PFSK-1 (cell line): ENCODE results near the gene FAAH2.

ENCODE experiments used
- FOXP2 ChIP-seq: optimal IDR thresholded peaks from 2 replicates; pipeline ENCODE3; 2011; ENCODE audit warnings: borderline replicate concordance, control low read depth, inconsistent platforms; ENCODE audit not compliant: insufficient read depth; ENCODE audit errors: extremely low read length, extremely low read depth
- POLR2AphosphoS5 ChIP-seq: IDR thresholded peaks from 2 replicates; pipeline ENCODE4 v1.6.1; 2012; ENCODE audit warnings: low read depth, mild to moderate bottlenecking, control low read depth, low read length, moderate library complexity
- SIN3A ChIP-seq: IDR thresholded peaks from 2 replicates; pipeline ENCODE4 v1.6.1; 2012; ENCODE audit warnings: mild to moderate bottlenecking, low read length, moderate library complexity, borderline replicate concordance; ENCODE audit not compliant: insufficient read depth
- TAF1 ChIP-seq: IDR thresholded peaks from 2 replicates; pipeline ENCODE4 v1.6.1; 2012; ENCODE audit warnings: low read length, control low read depth, borderline replicate concordance; ENCODE audit not compliant: insufficient read depth
- TF ChIP-seq, protein P1 (sequence below), 2 experiments: IDR thresholded peaks; 2 replicates each; pipeline versions ENCODE4 v1.6.1 to v1.8.0; 2011 to 2012; ENCODE audit warnings: low read depth in 2 of 2, low read length in 2 of 2, control low read depth in 1 of 2, inconsistent platforms in 1 of 2, mild to moderate bottlenecking in 1 of 2, moderate library complexity in 1 of 2; ENCODE audit not compliant: insufficient read depth in 1 of 2

DNA sequence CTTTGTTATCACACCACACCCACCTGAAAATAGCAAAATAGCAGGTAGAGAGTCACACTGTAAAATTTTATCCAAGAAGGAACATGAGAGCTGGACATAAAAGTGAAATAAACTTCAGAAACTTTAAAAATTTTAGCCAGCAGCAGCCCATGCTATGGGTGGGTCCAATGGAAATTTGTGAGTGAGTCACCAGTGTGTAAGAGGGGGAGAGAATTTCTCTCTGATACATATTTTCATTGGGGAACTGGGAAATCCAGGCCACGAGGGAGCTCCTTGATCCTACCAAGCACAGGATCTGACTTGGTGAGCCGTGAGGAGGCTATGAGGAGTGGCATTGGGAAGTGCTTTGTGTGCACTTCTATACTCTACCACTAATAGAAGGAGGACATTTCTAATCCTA lies 136.3 kb downstream of the FAAH2 start:
- no peak for TF ChIP-seq TAF1
- TF ChIP-seq, protein P1, sequence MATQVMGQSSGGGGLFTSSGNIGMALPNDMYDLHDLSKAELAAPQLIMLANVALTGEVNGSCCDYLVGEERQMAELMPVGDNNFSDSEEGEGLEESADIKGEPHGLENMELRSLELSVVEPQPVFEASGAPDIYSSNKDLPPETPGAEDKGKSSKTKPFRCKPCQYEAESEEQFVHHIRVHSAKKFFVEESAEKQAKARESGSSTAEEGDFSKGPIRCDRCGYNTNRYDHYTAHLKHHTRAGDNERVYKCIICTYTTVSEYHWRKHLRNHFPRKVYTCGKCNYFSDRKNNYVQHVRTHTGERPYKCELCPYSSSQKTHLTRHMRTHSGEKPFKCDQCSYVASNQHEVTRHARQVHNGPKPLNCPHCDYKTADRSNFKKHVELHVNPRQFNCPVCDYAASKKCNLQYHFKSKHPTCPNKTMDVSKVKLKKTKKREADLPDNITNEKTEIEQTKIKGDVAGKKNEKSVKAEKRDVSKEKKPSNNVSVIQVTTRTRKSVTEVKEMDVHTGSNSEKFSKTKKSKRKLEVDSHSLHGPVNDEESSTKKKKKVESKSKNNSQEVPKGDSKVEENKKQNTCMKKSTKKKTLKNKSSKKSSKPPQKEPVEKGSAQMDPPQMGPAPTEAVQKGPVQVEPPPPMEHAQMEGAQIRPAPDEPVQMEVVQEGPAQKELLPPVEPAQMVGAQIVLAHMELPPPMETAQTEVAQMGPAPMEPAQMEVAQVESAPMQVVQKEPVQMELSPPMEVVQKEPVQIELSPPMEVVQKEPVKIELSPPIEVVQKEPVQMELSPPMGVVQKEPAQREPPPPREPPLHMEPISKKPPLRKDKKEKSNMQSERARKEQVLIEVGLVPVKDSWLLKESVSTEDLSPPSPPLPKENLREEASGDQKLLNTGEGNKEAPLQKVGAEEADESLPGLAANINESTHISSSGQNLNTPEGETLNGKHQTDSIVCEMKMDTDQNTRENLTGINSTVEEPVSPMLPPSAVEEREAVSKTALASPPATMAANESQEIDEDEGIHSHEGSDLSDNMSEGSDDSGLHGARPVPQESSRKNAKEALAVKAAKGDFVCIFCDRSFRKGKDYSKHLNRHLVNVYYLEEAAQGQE (IDR thresholded peaks at IDR 0.05; ENCODE audit: insufficient read depth in 1 of 2, low read depth in 2 of 2, low read length in 2 of 2) = no peak
- no peak for TF ChIP-seq POLR2AphosphoS5
- no peak for TF ChIP-seq SIN3A
- TF ChIP-seq FOXP2 = no peak
